ENCODE data around the gene ICA1L. TPM values are rescaled to one million over a fixed set of nuclear protein-coding genes. Genes with fewer than 3 reads are reported as not detected.

ICA1L gene
- total and polyA plus RNA-seq, 2 of the 4 experiments (the other 2 are of a cell fraction): 1.7 to 1.8 TPM

DNA sequence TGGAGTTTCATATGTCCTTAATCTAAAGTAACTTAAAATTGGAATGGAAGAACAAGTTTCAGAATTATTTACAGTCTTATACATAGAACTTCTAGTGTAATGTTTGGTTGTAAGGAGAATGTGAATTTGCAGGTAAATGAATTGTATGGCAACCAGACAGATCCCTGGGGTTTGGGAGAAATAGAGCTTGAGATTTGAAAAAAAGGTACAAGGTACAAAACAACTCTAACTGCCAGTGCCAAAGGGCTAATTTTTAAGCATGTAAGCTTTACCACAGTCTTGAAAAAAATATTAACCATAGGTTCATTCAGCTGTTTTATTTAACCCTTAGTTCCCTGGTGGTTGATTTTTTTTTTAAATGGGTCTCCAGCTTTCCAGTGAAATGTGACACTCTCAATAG, 103.3 kb downstream of the ICA1L start:
- Histone ChIP-seq H3K56ac (ENCODE audit: extremely low read depth, insufficient read depth, low read length) (no peak overlapping the region), H2BK15ac (ENCODE audit: low read depth, low read length) (no peak overlapping the region), H2BK120ac (ENCODE audit: low read depth, low read length) (no peak overlapping the region), H3K14ac (replicated peaks; ENCODE audit: low read depth, low read length) (no peak overlapping the region), H4K91ac (ENCODE audit: insufficient read depth, low read depth, low read length) (no peak overlapping the region), H4K20me1 (ENCODE audit: insufficient read depth, low read length) (no peaks in the 10 kb centered on the region), H3K4me3 (ENCODE audit: insufficient read depth, low read depth, low read length) (no peak overlapping the region), H4K8ac (ENCODE audit: low read depth in 2 of 2, low read length in 2 of 2) (no peak overlapping the region), H2AK5ac (ENCODE audit: low read depth, low read length) (no peak overlapping the region), H3K36me3 (ENCODE audit: control insufficient read depth, insufficient read depth, low read length) (peaks cover 4% of the 10 kb centered on the region), H3K4me1 (ENCODE audit: control insufficient read depth, insufficient read depth, low read length) (0 out of 2 replicates have a peak, but pooled peaks cover 1% of the 10 kb centered on the region), H3K18ac (ENCODE audit: low read depth, low read length) (no peak overlapping the region), H3K79me1 (ENCODE audit: low read depth in 1 of 2, low read length in 2 of 2) (no peaks in the 10 kb centered on the region), H3K9me1 (ENCODE audit: insufficient read depth, low read length) (no peaks in the 10 kb centered on the region), H3K27me3 (ENCODE audit: control insufficient read depth, insufficient read depth, low read length) (no peaks in the 10 kb centered on the region), H3K4me2 (ENCODE audit: low read depth, low read length) (no peak overlapping the region), H2BK20ac (ENCODE audit: low read depth, low read length) (no peak overlapping the region), H3K23ac (ENCODE audit: low read depth, low read length) (no peak overlapping the region), H3K9me3 (ENCODE audit: control insufficient read depth, insufficient read depth, low read length) (no peaks in the 10 kb centered on the region), H3K9ac (ENCODE audit: low read depth, low read length) (no peak overlapping the region), H2AFZ (replicated peaks; ENCODE audit: low read length, poor library complexity) (no peak overlapping the region), H2BK5ac (ENCODE audit: low read depth, low read length, poor library complexity, severe bottlenecking) (no peak overlapping the region), H4K5ac (ENCODE audit: low read depth, low read length) (no peak overlapping the region), H2AK9ac (replicated peaks; ENCODE audit: low read depth, low read length, poor library complexity) (no peak overlapping the region), H3K4ac (ENCODE audit: low read depth, low read length) (no peak overlapping the region), H3K27ac (ENCODE audit: insufficient read depth, low read length) (no peak overlapping the region)
- in situ Hi-C loops (cut with MboI; ENCODE audit: low sequenced_read_pairs): no loop called here
- DNase-seq (no peak), ATAC-seq (ENCODE audit: low read depth) (no peak)
- BruUV-seq (replicated peaks): no TSS peak
- TF ChIP-seq SMC3 (IDR thresholded peaks at IDR 0.05; ENCODE audit: low read depth, low read length): no peak
- TF ChIP-seq MXI1 (IDR thresholded peaks at IDR 0.05; ENCODE audit: borderline replicate concordance, low read depth, low read length): no peak
- no peak for TF ChIP-seq RAD21 (IDR thresholded peaks at IDR 0.05; ENCODE audit: low read length)
- TF ChIP-seq POLR2A (IDR thresholded peaks at IDR 0.05; ENCODE audit: low read depth, low read length): no peak
- no peak for TF ChIP-seq CEBPB (IDR thresholded peaks at IDR 0.05; ENCODE audit: low read depth, low read length)
- no peak for TF ChIP-seq RCOR1 (IDR thresholded peaks at IDR 0.05; ENCODE audit: insufficient replicate concordance, low read length)
- TF ChIP-seq, protein P1, sequence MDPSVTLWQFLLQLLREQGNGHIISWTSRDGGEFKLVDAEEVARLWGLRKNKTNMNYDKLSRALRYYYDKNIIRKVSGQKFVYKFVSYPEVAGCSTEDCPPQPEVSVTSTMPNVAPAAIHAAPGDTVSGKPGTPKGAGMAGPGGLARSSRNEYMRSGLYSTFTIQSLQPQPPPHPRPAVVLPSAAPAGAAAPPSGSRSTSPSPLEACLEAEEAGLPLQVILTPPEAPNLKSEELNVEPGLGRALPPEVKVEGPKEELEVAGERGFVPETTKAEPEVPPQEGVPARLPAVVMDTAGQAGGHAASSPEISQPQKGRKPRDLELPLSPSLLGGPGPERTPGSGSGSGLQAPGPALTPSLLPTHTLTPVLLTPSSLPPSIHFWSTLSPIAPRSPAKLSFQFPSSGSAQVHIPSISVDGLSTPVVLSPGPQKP (IDR thresholded peaks at IDR 0.05; ENCODE audit: borderline replicate concordance, low read depth, low read length): no peak
- no peak for TF ChIP-seq RFX5 (IDR thresholded peaks at IDR 0.05; ENCODE audit: low read depth, low read length)
- no peak for TF ChIP-seq MAFK (IDR thresholded peaks at IDR 0.05; ENCODE audit: low read depth, low read length)
- TF ChIP-seq, protein P2, sequence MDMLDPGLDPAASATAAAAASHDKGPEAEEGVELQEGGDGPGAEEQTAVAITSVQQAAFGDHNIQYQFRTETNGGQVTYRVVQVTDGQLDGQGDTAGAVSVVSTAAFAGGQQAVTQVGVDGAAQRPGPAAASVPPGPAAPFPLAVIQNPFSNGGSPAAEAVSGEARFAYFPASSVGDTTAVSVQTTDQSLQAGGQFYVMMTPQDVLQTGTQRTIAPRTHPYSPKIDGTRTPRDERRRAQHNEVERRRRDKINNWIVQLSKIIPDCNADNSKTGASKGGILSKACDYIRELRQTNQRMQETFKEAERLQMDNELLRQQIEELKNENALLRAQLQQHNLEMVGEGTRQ (IDR thresholded peaks at IDR 0.05; ENCODE audit: low read depth, low read length): no peak
- no peak for TF ChIP-seq MAZ (IDR thresholded peaks at IDR 0.05; ENCODE audit: borderline replicate concordance, low read depth, low read length)
- TF ChIP-seq, protein P3, sequence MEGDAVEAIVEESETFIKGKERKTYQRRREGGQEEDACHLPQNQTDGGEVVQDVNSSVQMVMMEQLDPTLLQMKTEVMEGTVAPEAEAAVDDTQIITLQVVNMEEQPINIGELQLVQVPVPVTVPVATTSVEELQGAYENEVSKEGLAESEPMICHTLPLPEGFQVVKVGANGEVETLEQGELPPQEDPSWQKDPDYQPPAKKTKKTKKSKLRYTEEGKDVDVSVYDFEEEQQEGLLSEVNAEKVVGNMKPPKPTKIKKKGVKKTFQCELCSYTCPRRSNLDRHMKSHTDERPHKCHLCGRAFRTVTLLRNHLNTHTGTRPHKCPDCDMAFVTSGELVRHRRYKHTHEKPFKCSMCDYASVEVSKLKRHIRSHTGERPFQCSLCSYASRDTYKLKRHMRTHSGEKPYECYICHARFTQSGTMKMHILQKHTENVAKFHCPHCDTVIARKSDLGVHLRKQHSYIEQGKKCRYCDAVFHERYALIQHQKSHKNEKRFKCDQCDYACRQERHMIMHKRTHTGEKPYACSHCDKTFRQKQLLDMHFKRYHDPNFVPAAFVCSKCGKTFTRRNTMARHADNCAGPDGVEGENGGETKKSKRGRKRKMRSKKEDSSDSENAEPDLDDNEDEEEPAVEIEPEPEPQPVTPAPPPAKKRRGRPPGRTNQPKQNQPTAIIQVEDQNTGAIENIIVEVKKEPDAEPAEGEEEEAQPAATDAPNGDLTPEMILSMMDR (conservative IDR thresholded peaks at IDR 0.05; ENCODE audit: low read depth, low read length): no peak
- dilution Hi-C loops (cut with HindIII; ENCODE audit: low sequenced_read_pairs, unreplicated experiment): no loop called here
- intact Hi-C loops (cut with micrococcal nuclease): no loop called here
- ChIA-PET CTCF (no interaction called here), POLR2A (ENCODE audit: unreplicated experiment) (no interaction called here)

Data from IMR-90 (cell line).